ENCODE results near the gene HIPK1. TPM values are rescaled to one million over a fixed set of nuclear protein-coding genes. Genes with fewer than 3 reads are reported as not detected.

The HIPK1 gene
- total RNA-seq, 1 donor from 2014 or later = 41.0 TPM

- no peak within 1 kb of the TSS for H3K27ac Mint-ChIP-seq (ENCODE audit: unreplicated experiment)
- TF ChIP-seq CTCF (IDR thresholded peaks at IDR 0.05; ENCODE audit: partially characterized antibody, unreplicated experiment) = no peak
- H3K27me3 Mint-ChIP-seq (ENCODE audit: unreplicated experiment) = no peaks in the 10 kb centered on the region
- peaks cover 2% of the 10 kb centered on the region for H3K4me1 Mint-ChIP-seq (ENCODE audit: low read depth, unreplicated experiment)
- DNase-seq = no peak
- no peak within 1 kb of the TSS for H3K4me3 Mint-ChIP-seq (ENCODE audit: unreplicated experiment)
- no peaks in the 10 kb centered on the region for H3K36me3 Mint-ChIP-seq (ENCODE audit: unreplicated experiment)
- H3K9me3 Mint-ChIP-seq (ENCODE audit: unreplicated experiment) = no peaks in the 10 kb centered on the region
Measured at GRCh38 chr1:113887402-113888175, 41.5 kb upstream of the HIPK1 start, which contains the start of gene BCL2L15. TSS of gene BCL2L15 (minus strand) at chr1:113887581. CDS start at chr1:113887375, 206 bp downstream.

GRCh38 chr1:113890816-113891215 is 38.3 kb upstream of the HIPK1 start:
- no peak for TF ChIP-seq CTCF (IDR thresholded peaks at IDR 0.05; ENCODE audit: partially characterized antibody, unreplicated experiment)
- H3K4me3 Mint-ChIP-seq (ENCODE audit: unreplicated experiment) = no peak overlapping the region
- H3K27ac Mint-ChIP-seq (ENCODE audit: unreplicated experiment) = no peak overlapping the region
- H3K9me3 Mint-ChIP-seq (ENCODE audit: unreplicated experiment) = no peaks in the 10 kb centered on the region
- DNase-seq = no peak
- no peaks in the 10 kb centered on the region for H3K27me3 Mint-ChIP-seq (ENCODE audit: unreplicated experiment)
- peaks cover 2% of the 10 kb centered on the region for H3K4me1 Mint-ChIP-seq (ENCODE audit: low read depth, unreplicated experiment)
- no peaks in the 10 kb centered on the region for H3K36me3 Mint-ChIP-seq (ENCODE audit: unreplicated experiment)

GRCh38 chr1:113891631-113892220 is 37.4 kb upstream of the HIPK1 start:
- peaks cover 2% of the 10 kb centered on the region for H3K4me1 Mint-ChIP-seq (ENCODE audit: low read depth, unreplicated experiment)
- no peak for TF ChIP-seq CTCF (IDR thresholded peaks at IDR 0.05; ENCODE audit: partially characterized antibody, unreplicated experiment)
- H3K27ac Mint-ChIP-seq (ENCODE audit: unreplicated experiment) = no peak overlapping the region
- no peaks in the 10 kb centered on the region for H3K27me3 Mint-ChIP-seq (ENCODE audit: unreplicated experiment)
- H3K36me3 Mint-ChIP-seq (ENCODE audit: unreplicated experiment) = no peaks in the 10 kb centered on the region
- no peak overlapping the region for H3K4me3 Mint-ChIP-seq (ENCODE audit: unreplicated experiment)
- no peaks in the 10 kb centered on the region for H3K9me3 Mint-ChIP-seq (ENCODE audit: unreplicated experiment)
- peak; percentile 24 for DNase-seq

GRCh38 chr1:113893267-113893666 is 35.9 kb upstream of the HIPK1 start:
- no peaks in the 10 kb centered on the region for H3K9me3 Mint-ChIP-seq (ENCODE audit: unreplicated experiment)
- TF ChIP-seq CTCF (IDR thresholded peaks at IDR 0.05; ENCODE audit: partially characterized antibody, unreplicated experiment) = no peak
- H3K4me1 Mint-ChIP-seq (ENCODE audit: low read depth, unreplicated experiment) = peaks cover 2% of the 10 kb centered on the region
- DNase-seq = no peak
- no peak overlapping the region for H3K4me3 Mint-ChIP-seq (ENCODE audit: unreplicated experiment)
- no peak overlapping the region for H3K27ac Mint-ChIP-seq (ENCODE audit: unreplicated experiment)
- no peaks in the 10 kb centered on the region for H3K27me3 Mint-ChIP-seq (ENCODE audit: unreplicated experiment)
- H3K36me3 Mint-ChIP-seq (ENCODE audit: unreplicated experiment) = no peaks in the 10 kb centered on the region

GRCh38 chr1:113895098-113895497 is 34.0 kb upstream of the HIPK1 start:
- Mint-ChIP-seq H3K27me3 (ENCODE audit: unreplicated experiment) (no peaks in the 10 kb centered on the region), H3K4me1 (ENCODE audit: low read depth, unreplicated experiment) (peaks cover 2% of the 10 kb centered on the region), H3K36me3 (ENCODE audit: unreplicated experiment) (no peaks in the 10 kb centered on the region), H3K4me3 (ENCODE audit: unreplicated experiment) (no peak overlapping the region), H3K9me3 (ENCODE audit: unreplicated experiment) (no peaks in the 10 kb centered on the region), H3K27ac (ENCODE audit: unreplicated experiment) (no peak overlapping the region)
- no peak for TF ChIP-seq CTCF (IDR thresholded peaks at IDR 0.05; ENCODE audit: partially characterized antibody, unreplicated experiment)
- no peak for DNase-seq
